Hematopoietic multipotent progenitor cell (in vitro differentiated cells): ENCODE measurements around the gene SLC19A1. TPM values are rescaled to one million over a fixed set of nuclear protein-coding genes. Genes with fewer than 3 reads are reported as not detected.
"Not testable (repeated sequence)": the region's sequence is repeated elsewhere in the genome, so short reads cannot be mapped to it uniquely, and the experiment has no call there.

Experiments used
- DNase-seq, 3 donors: peaks; one replicate each; pipeline ENCODE4 v3.0.0-alpha.2; 2011 to 2015; ENCODE audit warnings: low read depth in 2 of 3, low spot score in 2 of 3
- total RNA-seq: library from RNA; depleted of rRNA; stranded (reverse); fragments of >200 nt; gene quantifications from one replicate; pipeline ENCODE4 v1.2.3, GENCODE V29; 2012

The SLC19A1 gene
- total RNA-seq, 1 donor = 24.0 TPM

DNA sequence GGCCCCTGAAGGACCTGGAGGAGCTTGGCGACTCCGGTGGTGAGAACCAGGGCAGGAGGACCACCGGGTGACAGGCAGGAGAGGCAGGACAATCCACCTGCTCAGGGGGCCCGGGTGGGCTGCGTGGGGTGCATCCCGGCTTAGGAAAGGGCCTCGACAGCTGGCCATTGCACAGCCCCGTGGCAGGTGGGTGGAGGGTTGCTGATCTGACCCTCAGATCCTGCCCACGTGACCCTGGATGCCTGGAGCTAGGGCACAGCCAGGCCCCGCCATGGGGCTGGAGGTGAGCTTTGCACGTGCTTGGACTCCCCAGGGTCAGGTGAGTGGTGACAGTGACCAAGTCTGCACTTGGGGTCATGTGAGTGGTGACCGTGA is 35.5 kb upstream of the SLC19A1 start:
- no peak for DNase-seq

DNA sequence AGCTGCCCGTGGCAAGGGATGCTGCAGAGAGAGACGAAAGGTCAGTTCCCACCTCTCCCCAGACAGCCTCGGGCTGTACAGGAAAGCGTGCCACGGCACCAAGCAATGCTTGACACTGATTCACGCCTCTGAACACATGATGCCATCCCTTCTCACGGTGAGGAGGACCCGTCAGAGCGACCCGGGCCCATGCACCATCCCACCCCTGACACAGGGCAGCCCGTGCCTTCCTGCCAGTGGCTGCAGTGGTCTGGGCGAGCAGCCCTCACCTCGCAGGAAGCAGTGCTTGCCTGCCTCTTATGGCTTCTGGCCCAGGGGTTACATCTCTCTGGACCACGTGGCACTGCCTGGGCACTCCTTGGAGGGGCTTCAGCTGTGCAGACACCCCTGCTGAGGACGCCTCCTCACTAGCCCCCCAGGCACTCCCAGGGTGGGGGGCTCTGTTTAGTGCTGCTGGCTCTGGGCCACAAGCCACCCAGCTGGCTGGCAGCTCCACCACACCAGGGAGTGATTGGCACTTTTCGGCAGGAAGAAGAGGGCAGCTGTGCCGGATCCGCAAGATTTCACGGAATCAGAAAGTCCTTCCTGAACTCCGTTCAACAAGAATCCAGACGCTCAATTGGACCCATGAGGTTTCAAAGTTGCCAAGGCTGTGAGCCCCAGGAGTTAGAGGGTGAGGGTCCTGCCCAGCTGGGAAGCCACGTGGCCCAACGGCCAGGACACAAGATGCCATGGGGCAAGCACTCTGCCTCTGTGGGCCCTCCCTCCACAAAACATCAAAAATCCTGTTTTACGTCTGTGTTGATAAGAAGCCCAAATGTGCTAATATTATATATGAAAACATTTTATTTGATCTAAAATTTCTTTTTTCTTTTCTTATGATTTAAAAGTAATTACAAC is 34.8 kb upstream of the SLC19A1 start:
- no peak for DNase-seq

DNA sequence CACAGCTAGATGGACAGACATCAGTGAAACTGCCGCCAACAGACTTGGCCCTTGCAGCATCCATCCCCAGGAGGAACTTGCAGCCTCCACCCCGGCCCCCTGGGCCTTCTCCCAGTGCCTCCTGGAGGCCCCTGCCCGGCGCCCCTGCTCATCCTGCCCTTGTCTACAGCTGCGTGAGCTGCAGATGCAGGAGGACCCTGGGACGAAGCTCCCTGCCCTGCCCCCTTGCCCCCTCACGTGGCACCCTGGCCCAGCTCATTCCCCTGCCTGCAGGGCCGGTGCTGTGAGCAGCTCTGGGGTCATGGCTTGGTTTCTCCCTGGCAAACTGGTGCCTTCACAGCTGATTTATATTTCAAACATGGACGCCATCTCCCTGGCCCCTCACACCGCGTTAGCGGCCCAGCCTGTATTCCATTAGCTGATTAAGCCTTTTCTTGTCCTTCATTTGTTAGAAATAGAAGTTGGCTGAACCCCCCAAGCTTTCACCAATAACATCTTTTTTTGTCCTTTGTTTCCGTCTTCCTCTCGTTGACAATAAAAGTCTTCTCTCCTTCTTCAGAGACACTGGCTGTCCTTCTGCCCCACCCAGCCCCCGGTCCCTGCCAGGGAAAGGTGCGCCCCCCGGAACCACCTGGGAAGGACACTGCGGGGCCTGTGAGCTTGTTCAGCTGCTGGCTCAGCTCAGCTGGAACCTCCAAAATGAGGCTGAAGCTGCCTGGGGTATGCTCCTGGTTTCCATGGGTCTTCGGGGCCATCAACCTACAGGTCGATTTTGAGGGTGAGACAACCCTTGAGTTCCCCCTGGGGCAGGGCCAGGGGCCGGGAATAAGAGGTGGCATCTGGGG is 34.0 kb upstream of the SLC19A1 start:
- no peak for DNase-seq

DNA sequence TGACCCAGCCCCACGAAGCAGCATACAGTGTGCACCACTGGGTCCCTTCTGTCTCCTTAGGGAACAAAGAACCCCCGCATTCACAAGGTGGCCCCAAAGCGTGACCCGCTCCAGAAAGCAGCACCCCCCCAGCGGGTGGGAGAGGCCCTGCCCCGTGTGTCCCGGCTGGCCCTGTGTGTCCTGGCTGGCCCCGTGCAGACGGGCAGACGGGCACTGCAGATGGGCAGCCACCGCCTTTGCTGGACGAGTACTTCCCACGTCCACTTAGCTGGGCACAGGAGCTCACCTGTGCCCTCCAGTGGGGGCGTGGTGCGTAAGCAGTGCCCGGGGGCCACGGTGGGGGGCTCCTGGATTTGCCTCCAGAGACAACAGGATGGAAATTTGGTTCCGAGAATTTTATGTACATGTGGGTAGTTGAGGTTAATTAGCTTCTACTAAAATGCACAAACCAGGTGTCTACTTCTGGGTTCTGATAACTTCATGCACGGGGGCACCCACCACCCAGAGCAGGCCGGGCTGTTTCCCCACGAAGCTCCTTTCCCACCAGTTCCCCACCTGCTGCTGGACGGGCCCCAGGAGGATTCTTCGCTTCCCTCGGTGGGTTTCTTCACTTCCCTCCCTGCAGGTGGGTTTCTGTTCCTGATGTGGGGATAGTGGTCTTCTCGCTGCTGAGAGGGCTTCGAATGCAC is 33.2 kb upstream of the SLC19A1 start:
- no peak for DNase-seq

DNA sequence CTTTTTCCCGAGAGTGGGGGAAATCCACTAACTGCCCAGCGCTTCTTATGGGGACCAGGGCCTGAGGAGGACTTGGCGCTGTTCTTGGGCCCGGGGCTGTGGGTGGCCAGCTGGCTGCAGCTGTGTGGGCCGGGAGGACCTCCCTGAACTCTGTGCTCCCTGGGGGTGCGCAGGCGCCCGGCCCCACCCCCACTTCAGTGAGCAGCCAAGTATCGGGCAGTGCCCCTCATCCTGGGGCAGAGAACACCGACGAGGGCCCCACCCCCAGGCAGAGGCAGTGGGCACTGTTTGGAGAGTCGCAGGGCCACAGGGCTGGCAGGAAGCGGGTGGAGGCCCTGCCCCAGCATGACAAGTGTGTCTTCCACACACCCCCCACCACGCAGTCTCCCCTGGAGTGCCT is 32.5 kb upstream of the SLC19A1 start:
- DNase-seq = no peak

DNA sequence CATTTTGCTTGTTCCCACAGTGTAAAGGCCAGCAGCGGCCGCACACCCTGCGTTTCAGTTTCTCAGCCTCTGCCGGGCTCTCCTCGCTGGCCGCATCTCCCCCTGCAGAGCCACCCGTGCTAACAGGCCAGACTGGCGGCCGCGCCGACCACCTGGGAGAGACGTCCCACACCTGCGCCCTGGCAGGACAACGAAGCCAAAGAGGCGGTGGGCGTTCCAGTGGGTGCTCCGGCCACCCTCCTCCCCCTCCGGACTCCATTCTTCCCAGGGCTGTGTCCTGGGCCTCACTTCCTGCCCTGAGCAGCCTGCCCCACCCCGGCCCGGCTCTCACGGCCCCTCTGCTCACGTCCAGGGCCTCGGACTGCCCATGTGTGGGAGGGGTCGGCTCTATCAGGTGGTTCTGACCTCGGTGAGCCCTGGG is 31.9 kb upstream of the SLC19A1 start:
- DNase-seq = no peak

DNA sequence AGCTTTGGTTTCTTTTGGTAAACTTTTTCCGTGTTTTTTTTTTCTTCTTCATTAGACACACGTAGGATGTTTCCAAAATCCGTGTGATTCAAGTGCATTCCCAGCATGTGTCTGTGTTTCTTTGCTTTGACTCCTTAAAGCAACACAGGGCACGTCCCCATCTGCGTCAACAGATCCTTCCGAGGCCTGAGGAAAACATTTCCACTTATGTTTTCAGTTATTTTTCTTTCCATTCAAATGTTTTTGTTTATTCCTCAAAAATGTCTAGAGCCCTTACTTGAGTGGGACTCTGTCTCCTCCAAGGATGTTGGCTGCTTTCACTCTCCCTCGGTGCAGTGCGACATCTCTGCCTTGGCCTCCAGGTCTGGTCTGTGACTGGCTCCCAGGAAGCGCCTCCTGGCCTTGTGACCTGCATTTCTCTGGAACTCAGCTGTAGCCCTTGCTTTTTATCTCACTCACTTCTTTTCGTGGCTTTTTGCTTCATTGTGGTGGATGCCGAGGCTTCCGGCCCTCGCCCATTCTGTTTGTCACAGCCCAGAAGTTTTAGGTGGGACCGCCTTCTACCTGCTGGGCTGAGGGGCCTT is 31.3 kb upstream of the SLC19A1 start:
- DNase-seq = no peak

- DNase-seq = no peak
Observed at GRCh38 chr21:45572783-45573451, 30.7 kb upstream of the SLC19A1 start.

- no peak for DNase-seq
Observed at GRCh38 chr21:45572231-45572630, 30.0 kb upstream of the SLC19A1 start.

- DNase-seq = no peak
Observed at GRCh38 chr21:45571641-45572040, 29.4 kb upstream of the SLC19A1 start.

- DNase-seq = no peak
Observed at GRCh38 chr21:45570826-45571601, 28.8 kb upstream of the SLC19A1 start.

DNA sequence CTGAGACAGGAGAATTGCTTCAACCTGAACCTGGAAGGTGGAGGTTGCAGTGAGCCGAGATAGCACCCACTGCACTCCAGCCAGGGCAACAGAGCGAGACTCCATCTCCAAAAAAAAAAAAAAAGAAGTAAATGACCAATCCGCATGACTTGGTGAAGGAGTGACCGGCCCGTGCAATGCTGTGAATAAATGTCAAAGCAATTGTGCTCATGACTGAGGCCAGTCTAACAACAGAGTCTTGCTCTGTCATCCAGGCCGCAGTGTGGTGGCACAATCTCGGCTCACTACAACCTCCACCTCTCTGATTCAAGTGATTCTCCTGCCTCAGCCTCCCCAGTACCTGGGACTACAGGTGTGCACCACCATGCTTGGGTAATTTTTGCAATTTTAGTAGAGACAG is 27.8 kb upstream of the SLC19A1 start:
- no peak for DNase-seq

- no peak for DNase-seq
Observed at GRCh38 chr21:45568383-45568782, 26.1 kb upstream of the SLC19A1 start.

- DNase-seq = not testable (repeated sequence)
Observed at GRCh38 chr21:45564137-45564536, 21.9 kb upstream of the SLC19A1 start.

- no peak for DNase-seq
Observed at GRCh38 chr21:45562965-45563364, 20.7 kb upstream of the SLC19A1 start.

DNA sequence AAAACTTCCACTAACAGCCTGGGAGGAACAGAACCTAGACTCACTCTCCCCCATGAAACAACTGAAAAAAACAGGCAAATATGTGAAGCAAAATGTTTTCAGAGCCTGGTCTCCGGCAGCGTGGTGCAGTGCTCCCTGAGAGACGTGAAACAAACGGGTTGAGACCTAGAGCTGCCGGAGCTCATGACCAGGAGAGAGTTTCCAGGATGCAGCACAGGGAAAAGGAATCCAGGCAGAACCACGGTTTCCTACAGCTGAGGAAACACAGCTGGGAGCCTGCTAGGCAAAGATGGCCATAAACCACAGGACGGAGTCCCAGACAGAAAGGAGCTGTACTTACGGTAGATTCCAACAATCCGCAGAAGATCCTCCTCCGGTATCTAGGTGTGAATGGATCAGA is 20.2 kb upstream of the SLC19A1 start:
- DNase-seq = no peak

DNA sequence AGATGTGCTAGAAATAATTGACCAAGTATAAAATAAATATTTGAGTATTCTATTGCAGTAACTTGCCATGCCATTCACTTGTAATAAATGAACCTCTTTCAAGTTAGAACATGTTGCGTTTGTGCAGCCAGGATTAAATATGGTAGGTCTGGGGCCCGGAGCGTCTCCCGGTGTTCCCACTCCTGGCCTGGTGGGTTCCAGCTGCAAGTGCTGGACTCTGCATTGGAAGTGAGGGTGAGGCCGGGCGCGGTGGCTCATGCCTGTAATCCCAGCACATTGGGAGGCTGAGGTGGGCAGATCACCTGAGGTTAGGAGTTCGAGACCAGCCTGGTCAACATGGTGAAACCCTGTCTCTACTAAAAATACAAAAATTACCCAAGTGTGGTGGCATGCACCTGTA is 19.0 kb upstream of the SLC19A1 start:
- DNase-seq = not testable (repeated sequence)

- no peak for DNase-seq
Observed at GRCh38 chr21:45560106-45561021, 18.1 kb upstream of the SLC19A1 start.
